ENCODE results near the gene VENTX.

Gene VENTX

DNA sequence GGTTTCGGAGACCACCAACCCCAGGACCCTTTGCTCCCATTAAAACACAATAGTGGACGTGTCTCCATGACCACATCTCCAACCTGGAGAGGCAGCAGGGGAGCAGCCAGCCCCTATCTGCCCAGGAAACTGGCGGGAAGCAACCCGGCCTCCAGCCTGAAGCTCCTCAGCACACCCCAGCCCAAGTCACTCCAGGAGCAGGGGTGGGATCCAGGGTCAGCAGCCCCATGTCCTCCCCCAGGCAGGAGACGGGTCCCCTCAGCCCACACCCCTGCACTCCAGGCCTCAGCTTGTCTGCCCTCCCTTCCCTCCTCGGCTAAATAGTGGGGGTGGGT lies 38.4 kb downstream of the VENTX start:
- H3K27me3 ChIP-seq (replicated peaks; ENCODE audit: control insufficient read depth, insufficient read depth, low read length) = no peaks in the 10 kb centered on the region
- DNase-seq (ENCODE audit: extremely low read depth, insufficient read length) = no peak
- TF ChIP-seq, protein P1, sequence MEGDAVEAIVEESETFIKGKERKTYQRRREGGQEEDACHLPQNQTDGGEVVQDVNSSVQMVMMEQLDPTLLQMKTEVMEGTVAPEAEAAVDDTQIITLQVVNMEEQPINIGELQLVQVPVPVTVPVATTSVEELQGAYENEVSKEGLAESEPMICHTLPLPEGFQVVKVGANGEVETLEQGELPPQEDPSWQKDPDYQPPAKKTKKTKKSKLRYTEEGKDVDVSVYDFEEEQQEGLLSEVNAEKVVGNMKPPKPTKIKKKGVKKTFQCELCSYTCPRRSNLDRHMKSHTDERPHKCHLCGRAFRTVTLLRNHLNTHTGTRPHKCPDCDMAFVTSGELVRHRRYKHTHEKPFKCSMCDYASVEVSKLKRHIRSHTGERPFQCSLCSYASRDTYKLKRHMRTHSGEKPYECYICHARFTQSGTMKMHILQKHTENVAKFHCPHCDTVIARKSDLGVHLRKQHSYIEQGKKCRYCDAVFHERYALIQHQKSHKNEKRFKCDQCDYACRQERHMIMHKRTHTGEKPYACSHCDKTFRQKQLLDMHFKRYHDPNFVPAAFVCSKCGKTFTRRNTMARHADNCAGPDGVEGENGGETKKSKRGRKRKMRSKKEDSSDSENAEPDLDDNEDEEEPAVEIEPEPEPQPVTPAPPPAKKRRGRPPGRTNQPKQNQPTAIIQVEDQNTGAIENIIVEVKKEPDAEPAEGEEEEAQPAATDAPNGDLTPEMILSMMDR (IDR thresholded peaks at IDR 0.05; ENCODE audit: insufficient read depth, low read length, poor library complexity, severe bottlenecking) = no peak
- H3K36me3 ChIP-seq (ENCODE audit: control insufficient read depth, insufficient read depth, low read length) = peaks cover 12% of the 10 kb centered on the region
- H3K4me3 ChIP-seq (replicated peaks; ENCODE audit: low read depth, low read length) = peak overlapping the region; percentile 92

DNA sequence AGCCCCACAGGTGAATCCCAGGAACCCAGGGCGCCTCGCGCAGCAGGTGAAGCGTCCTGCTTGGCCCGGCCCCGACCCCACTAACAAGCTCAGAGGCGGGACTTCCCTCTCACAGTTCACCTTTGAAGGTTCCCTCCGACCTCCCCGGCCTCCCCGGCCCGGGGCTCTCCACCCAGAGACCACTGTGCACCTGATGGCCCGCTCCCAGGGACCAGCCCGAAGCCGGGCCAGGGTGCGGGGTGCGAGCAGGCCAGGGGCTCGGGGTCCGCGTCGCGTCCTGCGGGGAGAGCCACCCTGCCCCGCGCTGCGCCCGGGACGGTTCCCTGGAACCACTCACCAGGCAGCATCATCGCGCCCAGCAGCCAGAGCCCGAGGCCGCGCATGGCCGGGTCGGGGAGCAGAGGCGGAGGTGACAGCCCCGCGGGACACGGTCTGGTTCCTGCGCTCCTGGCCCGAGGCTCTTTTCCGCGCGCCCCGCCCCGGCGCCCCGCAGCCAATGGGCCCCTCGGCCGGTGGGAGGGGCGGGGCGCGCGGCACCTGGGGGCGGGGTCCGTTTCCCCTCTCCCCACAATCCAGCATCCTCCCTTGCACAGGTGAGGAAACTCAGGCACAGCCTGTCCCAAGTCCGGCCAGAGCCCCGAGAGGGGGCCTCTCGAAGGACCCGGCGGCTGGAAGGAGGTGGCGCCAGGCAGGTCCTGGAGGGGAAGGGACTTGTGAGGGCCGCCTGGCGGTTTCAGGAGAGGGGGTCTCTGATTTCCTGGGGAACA lies 39.0 kb downstream of the VENTX start, which contains the start of gene ADAM8:
TSS of gene ADAM8 (minus strand) at position 434 of the 767 bp plus-strand sequence. CDS start at position 383, 51 bp downstream.
- TF ChIP-seq, protein P1 (IDR thresholded peaks at IDR 0.05; ENCODE audit: insufficient read depth, low read length, poor library complexity, severe bottlenecking) = no peak
- peak; percentile 83 for DNase-seq (ENCODE audit: extremely low read depth, insufficient read length)
- H3K4me3 ChIP-seq (replicated peaks; ENCODE audit: low read depth, low read length) = peak within 1 kb of the TSS; percentile 92

DNA sequence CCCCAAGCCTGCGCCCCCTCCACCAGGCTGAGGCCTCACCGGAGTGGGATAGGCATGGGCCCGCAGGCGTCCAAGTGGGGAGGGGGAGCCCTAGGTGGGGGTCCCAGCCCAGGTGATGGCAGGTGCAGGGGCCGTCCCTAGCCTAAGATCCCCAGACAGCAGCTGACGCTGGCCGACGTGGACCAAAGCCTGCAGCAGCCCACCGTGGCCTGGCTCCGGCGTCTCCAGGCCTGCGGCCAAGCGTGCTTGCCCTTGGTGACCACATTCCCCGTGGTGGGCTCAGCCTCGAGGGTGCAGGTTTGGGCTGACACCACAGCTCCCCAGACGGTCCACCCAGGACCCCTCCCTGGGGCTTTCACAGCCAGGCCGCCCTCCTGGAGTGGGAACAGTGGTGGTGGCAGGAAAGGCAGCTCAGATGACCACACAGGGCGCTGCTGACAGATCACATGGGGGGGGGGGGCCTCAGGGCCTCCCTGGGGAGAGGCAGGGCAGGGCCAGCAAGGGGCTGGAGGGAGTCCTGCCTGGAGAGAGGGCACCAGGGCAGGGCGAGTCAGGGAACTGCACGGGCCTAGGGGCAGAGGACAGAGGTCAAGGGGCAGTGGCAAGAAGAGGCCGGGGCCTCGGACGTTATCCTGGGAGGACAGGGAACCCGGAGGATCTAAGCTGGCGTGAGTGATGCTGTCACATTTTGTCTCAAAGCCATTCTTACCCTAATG lies 39.8 kb downstream of the VENTX start:
- TF ChIP-seq, protein P1 (IDR thresholded peaks at IDR 0.05; ENCODE audit: insufficient read depth, low read length, poor library complexity, severe bottlenecking) = no peak
- Histone ChIP-seq H3K36me3 (ENCODE audit: control insufficient read depth, insufficient read depth, low read length) (peaks cover 14% of the 10 kb centered on the region), H3K27me3 (replicated peaks; ENCODE audit: control insufficient read depth, insufficient read depth, low read length) (no peaks in the 10 kb centered on the region), H3K4me3 (replicated peaks; ENCODE audit: low read depth, low read length) (no peak overlapping the region)
- DNase-seq (ENCODE audit: extremely low read depth, insufficient read length) = no peak

More for the DNA sequence above, 39.0 kb downstream of the VENTX start, which contains the start of gene ADAM8:
- Histone ChIP-seq H3K36me3 (ENCODE audit: control insufficient read depth, insufficient read depth, low read length) (peaks cover 9% of the 10 kb centered on the region), H3K27me3 (replicated peaks; ENCODE audit: control insufficient read depth, insufficient read depth, low read length) (no peaks in the 10 kb centered on the region)

DNA sequence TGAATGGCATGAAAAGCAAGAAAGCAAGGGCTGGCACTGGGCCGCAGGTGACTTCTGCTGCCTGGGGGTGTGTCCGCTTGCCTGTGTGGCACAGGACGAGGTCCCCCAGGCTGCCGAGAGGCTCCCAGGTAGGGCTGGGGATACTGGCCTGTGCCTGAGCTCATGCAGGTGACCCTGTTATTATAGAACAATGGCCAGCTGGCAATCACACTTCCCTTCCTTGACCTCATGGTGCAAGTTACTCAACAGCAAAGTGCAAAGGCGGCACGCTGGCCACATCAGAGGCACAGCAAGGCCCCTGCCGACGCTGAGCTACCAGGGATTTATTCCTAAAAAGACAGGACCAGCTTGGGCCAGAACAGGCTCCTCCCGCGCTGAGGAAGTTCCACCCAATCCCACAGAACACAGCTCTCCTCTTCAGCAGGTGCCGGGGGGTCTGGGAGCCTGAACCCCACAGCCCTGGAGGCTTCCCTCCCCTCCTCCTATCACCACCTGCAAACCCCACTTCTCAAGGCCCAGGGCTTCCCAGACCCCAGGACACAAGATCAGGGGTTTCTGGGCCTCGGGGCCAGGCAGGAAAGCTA lies 40.4 kb downstream of the VENTX start:
- Histone ChIP-seq H3K36me3 (ENCODE audit: control insufficient read depth, insufficient read depth, low read length) (peaks cover 18% of the 10 kb centered on the region), H3K27me3 (replicated peaks; ENCODE audit: control insufficient read depth, insufficient read depth, low read length) (no peaks in the 10 kb centered on the region), H3K4me3 (replicated peaks; ENCODE audit: low read depth, low read length) (no peak overlapping the region)
- DNase-seq (ENCODE audit: extremely low read depth, insufficient read length) = no peak
- TF ChIP-seq, protein P1 (IDR thresholded peaks at IDR 0.05; ENCODE audit: insufficient read depth, low read length, poor library complexity, severe bottlenecking) = no peak

DNA sequence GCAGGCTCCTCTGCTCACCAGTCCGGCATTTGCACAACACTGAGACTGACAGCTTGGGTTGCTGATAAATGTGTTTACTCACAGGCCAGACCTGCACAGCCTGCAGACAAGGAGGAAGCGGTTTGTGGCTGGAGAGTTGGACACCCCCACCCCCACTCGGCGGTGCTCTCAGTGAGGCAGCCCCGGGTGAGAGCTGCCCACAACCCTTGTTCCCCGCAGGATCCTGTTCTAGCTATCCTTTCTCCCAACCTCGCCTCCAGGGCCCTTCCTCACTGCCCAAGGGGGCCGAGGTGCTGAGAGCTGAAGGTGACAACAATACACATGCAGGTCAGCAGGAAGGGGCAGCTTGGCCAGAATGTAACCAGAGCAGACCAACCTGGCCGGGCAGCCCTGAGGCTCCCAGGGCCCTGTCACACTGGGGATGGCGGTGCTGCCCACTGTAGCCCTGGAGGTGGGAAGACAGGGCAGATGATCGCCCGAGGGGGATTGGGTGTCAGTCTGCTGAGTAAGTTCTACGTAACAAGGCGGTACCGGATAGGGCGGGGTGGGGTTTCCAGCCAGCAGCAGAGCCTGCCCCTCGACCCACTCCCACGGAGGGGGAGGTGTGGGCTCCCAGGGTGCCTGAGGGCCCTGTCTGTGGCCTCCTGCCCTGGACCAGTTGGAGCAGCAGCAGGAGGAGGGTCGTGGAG lies 41.1 kb downstream of the VENTX start:
- no peaks in the 10 kb centered on the region for H3K27me3 ChIP-seq (replicated peaks; ENCODE audit: control insufficient read depth, insufficient read depth, low read length)
- no peak overlapping the region for H3K4me3 ChIP-seq (replicated peaks; ENCODE audit: low read depth, low read length)
- DNase-seq (ENCODE audit: extremely low read depth, insufficient read length) = peak; percentile 76
- peaks cover 17% of the 10 kb centered on the region for H3K36me3 ChIP-seq (ENCODE audit: control insufficient read depth, insufficient read depth, low read length)
- TF ChIP-seq, protein P1 (IDR thresholded peaks at IDR 0.05; ENCODE audit: insufficient read depth, low read length, poor library complexity, severe bottlenecking) = no peak

Data from GM06990 (cell line).